K562 treated with DMSO at 1 percent for 12 hours (cell line): Measurements from ENCODE around the gene FANK1. TPM values are rescaled to one million over a fixed set of nuclear protein-coding genes. Genes with fewer than 3 reads are reported as not detected.

Experiments
- total RNA-seq: library from RNA; unstranded; fragments of 300-600 nt; gene quantifications from 2 replicates; pipeline ENCODE4 v1.2.3, GENCODE V29; 2022; ENCODE audit not compliant: insufficient read depth

The FANK1 gene, protein sequence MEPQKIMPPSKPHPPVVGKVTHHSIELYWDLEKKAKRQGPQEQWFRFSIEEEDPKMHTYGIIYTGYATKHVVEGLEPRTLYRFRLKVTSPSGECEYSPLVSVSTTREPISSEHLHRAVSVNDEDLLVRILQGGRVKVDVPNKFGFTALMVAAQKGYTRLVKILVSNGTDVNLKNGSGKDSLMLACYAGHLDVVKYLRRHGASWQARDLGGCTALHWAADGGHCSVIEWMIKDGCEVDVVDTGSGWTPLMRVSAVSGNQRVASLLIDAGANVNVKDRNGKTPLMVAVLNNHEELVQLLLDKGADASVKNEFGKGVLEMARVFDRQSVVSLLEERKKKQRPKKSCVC
- total RNA-seq, result not detected in 2 replicates

DNA sequence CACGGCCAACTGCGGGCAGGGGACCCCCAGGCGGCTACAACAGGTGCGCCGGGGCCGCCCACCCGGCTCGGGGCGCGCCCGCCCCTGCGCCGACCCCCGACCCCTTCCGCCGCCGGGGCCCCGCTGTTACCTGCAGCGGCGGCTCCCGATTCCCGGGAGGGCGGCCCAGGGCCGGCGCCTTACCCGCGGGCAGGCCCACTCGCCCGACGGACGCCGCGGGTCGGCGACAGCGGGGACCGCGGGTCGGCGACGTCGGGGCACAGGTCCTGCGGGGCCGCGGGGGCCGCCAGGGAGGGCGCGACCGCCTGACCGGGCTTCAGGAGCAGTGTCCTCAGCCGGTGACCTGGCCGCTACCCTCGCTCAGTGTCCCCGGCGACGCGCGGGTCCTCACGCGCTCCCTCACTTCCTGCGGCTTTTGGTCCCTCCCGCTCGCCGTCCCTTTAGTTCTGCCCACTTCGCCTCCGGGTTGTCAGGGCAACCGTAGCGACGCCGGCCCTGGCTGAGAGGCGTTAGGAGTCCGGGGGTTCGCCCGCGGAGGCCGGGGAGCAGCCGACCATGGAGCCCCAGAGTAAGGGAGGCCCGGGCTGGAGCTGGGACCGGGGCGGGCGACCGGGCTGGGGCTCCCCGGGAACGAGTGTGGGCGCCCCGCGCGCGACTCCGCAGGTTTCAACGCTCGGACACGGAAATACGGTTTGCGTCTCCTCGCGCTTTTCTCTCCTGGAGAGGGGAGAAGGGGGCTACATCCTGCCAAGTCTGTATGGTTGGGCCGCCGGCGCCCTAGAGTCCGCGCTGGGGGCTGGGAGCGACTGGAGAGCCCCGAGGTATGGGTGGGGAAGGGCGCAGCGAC, at the start of gene FANK1:
TSS of gene FANK1 (plus strand) at position 477 of the 847 bp plus-strand sequence. CDS start at position 556, 79 bp downstream.

DNA sequence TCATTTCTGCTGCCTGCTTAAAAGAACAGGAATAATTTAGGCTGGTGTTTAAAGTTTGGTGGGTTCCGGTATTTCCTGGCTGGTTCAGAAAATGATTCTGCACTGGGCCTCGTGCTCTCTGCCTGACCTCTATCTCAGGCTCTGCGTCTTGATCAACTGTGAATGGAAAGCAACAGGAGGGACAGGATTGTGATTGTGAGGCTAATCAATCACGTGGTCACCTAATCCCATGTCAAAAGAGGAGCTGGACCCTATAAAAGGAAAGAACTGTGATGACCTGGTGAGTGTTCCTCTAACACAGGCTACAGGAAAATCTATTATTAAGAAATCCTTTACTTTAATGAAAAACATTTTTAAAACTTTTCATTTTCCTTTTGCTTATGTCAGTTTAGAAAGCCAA, 15.2 kb upstream of the FANK1 start, which contains the start of gene DHX32:
TSS of gene DHX32 (minus strand) at position 101 of the 400 bp plus-strand sequence. CDS start 468 bp downstream, outside the sequence.

Other genes starting within 250 kb of the FANK1 start
- gene TEX36, start 213.4 kb upstream of the FANK1 start, total RNA-seq, result not detected in 2 replicates
- gene EDRF1, start 176.9 kb upstream of the FANK1 start, total RNA-seq, result 7.1 and 15.7 TPM in 2 replicates
- not detected in 2 replicates for gene MMP21, start 120.7 kb upstream of the FANK1 start, total RNA-seq
- 16.4 and 21.8 TPM in 2 replicates for gene UROS, start 73.3 kb upstream of the FANK1 start, total RNA-seq
- 28.2 and 47.6 TPM in 2 replicates for gene BCCIP, start 73.0 kb upstream of the FANK1 start, total RNA-seq
- 12.3 and 21.8 TPM in 2 replicates for gene DHX32, start 15.3 kb upstream of the FANK1 start, total RNA-seq